Islet of Langerhans (tissue), 1 donor: Measurements from ENCODE around the gene TFR2.

ENCODE experiments used
- FAIRE-seq: peaks from one replicate; lab custom pipeline; 2011; peaks lifted over from hg19 to GRCh38; lab: Jason Lieb, UNC

Gene TFR2

DNA sequence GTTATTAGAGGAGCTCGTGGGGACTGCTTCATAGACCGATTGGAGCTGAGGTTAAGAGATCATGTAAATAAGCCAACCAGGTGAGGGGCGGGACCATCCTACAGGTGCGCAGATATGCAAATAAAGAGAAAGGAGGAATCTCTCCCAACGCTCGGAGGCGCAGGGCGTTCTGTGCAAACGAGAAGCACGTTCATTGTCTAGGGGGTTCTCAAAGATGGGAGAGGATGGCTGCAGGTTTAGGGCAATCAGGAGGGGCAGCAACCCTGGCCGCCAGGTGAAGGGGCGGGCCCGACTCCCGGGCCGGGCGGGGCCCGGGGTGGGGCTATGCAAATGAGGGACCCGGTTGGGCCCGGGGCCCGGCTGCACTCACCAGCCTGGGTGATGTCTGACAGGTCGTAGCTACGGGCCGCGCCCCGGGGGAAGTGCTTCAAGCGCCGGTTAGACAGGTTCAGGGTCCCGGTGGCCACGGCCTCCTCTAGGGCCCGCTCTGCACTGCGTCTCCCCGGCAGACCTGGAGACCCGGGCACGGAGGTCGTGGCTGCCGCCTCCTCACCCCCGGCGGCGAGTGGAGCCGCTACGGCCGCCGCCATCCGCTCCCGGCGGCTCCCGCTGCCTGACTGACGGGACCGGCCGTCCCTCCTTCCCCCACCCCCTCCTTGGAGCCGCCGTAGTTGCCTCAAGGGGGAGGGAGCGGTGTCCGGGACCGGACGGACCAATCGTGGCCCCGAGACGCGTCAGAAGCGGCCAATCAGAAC, 55.7 kb downstream of the TFR2 start, which contains the start of gene LRCH4:
Gene LRCH4, minus strand, starts transcription at position 619 of the 755 bp plus-strand sequence. Its CDS starts 29 bp downstream, at position 590.
- FAIRE-seq: no peak

DNA sequence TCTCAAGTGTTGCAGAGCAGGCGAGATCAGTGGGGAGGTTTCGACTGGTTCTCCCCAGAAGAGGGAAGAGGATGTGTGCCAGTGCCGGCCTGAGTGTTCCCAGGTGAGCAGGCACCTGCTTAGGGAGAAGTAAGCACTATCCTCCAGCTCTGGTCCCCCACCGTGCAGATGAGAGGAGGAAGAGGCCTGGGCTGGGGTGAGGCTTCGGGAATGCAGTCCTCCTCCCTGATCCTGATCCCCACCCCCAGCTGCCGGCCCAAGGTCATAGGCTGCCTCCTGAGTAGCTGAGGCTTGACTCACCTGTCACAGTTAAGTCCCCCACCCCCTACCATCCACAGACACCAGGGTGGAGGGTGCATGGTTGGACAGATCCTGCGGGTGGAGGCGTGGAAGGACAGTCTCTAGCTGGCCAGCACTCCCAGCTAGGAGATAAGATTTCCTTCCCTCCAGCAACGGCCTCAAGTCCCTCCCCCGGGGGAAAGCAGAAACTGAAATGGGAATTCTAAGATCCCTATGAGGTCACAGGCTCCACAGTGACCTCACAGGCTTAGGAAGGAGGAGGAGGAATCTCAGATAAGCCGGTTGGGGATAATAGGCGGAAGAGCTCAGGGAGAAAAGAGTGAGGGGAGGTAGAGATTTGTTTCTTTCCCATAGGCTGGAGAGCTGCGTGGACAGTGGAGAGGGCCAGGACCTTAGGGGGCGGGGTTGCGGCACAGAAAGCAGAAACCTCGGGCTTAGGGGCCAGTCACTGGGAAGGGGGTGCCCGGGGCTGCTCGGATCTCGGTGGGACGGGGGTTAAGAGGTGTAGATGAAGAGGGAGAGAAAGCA, 56.5 kb downstream of the TFR2 start:
- no peak for FAIRE-seq

- FAIRE-seq: no peak
Measured at GRCh38 chr7:100584054-100584682, 57.2 kb downstream of the TFR2 start.

DNA sequence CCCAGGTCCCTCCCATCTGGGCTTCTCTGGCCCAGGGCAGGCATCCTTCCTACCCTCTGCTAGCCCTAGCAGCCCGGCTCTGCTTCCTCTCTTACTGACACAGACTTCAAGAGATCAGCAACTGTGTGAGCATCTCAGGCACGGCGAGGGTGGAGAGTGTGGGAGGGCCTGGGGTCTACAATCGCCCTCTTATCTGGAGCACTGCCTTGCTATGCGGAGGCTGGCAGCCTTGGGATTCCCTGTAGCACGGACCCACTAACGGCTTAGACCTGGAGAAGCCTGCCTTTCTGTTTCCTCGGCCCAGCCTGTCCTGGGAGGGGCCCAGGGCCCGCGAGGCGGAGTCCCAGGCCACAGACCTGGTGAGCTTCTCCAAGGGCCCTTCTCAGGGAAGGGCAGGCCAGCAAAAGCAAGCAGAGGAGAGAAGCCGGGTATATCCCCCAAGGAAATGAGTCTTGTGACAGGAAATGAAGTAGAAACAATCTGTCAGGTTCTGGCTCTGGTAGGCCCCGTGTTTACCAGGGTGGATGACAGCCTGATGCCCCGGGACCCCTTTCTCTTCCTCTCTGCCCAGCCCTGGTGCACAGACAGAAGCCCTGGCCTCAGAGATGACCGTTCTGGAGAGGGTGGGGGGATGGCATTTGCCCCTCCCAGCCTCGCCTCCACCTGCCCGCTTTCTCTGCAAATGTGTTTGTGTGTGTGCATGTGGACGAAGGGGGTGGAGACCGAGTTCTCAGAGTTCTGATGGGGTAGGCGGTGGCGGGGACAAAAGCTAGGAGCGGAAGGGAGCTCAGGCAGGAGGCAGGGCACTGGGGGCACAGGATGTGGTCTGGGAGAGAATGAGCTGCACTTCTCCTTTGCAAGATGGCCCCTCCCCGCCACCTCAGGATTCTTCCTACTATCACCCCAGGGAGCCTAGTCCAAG, 58.0 kb downstream of the TFR2 start:
- FAIRE-seq: no peak

DNA sequence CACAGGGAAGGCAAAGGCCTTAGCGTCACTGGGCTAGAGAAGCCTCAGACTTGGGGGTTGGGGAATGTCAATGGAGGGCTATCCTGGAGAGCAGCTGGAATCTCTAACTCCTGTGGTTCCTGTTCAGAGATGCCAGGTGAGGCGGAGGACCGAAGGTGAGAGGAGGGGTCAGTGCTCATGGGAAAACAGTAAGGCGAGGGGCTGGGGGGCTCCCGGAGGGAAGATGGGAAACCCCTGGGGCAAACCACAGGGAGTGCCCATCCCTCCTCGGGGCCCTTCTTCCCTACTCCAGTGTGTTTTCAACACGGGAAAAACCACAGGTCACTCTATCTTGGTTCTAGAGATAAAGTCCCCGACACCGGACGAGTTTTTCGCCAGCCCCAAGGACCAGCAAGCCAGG, 58.7 kb downstream of the TFR2 start:
- no peak for FAIRE-seq

- FAIRE-seq: no peak
Measured at GRCh38 chr7:100582041-100582579, 59.2 kb downstream of the TFR2 start.

GRCh38 chr7:100580466-100581283, 60.7 kb downstream of the TFR2 start:
- no peak for FAIRE-seq

DNA sequence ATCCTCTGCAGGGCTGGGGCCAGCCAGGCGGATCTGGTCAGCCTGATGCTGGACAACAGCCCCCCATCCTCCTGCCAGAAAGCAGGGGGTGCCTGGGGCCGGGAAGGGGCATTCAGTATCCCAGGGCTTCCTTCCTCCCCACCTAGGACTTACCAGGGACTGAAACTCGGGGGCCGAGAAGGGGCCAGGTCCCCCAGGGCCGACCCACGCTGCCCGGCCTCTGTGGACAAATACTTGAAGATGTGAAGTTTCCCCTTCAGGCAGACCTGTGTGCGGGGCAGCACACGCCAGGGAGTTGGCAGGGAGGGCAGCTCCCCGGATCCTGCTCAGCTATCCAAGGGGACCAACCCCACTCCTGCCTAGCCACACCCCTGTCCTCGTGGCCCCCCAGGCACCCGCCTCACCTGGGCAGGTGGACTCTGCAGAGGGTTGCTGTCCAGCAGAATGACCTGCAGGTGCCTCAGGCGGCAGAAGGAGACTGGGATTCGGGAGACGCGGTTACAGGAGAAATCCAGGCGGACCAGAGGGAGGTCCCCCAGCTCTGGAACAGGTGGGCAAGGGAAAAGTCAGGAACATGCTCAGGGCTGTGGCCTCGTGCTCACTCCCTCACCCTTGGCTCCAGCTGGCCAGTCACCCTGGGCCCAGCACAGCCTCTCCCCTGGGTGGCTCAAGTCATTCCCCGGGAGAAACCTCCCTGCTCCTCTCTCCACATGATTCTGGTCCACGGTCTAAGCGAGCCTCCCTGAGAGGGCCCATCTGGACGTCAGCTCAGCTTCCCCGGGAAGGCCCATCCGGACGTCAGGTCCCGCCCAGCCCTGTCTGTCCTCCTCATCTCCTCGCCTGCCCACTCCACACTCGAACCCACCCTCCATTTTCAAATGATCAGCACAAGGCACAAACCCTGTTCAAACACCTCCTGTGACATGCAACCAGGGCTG, 62.8 kb downstream of the TFR2 start:
- FAIRE-seq: no peak

GRCh38 chr7:100577507-100577906, 63.8 kb downstream of the TFR2 start:
- no peak for FAIRE-seq

DNA sequence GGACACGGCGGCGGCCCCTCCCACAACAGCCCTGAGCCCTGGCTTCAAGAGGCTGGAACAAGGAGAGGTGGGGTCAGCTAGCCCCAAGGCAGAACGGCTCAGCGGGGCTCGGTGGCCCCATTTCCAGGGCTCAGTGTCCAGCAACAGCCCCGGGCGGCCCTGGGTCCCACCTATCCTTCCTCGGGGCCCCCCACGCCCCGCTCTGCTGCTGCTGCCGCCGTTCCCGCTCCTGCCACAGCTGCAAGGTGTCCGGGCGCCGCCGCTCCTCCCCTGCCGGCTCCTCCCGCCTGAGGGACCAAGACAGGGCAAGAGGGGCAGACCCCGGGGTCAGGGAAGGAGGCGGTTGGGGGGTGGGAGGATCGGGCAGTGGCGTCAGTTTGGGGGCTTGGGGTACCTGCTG, 64.2 kb downstream of the TFR2 start:
- FAIRE-seq: no peak

DNA sequence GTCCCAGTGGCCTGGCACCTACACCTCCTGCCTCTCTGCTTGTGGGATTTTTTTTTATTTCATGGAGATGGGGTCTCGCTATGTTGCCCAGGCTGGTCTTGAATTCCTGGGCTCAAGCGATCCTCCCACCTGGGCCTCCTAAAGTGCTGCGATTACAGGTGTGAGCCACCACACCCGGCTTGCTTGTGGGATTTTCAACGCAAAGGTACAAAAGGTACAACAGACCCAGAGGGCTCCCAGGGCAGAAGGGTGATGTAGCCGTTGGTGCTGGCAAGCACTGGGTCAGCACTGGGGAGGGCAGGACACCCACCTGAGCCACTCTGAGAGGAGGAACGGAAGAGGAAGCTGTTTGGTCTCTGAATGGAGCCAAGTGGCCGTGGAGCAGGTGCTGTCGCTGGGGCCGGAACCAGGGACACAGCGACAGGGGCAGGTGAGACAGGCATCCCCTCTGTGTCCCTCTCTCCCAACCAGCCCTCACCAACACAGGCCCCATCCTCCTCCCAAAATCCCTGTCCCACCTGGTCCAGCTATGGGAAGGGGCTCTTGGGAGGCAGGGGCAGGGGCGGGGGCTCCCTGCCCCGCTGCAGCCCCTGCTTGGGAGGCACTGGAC, 64.9 kb downstream of the TFR2 start:
- FAIRE-seq: no peak

GRCh38 chr7:100575746-100576383, 65.5 kb downstream of the TFR2 start:
- FAIRE-seq: no peak

DNA sequence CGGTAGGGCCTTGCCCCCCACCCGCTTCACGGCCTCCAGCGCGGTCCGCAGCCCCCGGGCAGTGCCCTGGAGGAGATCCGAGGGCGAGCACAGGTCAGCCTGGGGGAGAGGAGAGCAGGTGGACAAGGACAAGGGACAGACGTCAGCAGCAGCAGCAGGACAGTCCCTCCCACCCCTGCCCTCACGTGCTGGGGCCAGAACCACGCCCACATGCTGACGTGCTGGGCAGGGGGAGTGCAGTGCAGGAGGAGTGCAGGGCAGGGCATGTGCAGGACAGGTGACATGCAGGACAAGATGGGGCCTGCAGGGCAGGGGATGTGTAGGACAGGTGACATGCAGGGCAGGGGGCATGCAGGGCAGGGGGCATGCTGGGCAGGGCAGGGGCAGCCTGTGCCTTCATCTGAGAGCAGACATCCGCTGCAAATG, 66.1 kb downstream of the TFR2 start:
- FAIRE-seq: no peak

GRCh38 chr7:100574362-100575205, 66.8 kb downstream of the TFR2 start:
- FAIRE-seq: no peak

GRCh38 chr7:100573691-100574361, 67.5 kb downstream of the TFR2 start, which contains the start of gene SAP25:
Gene SAP25 (minus strand): TSS chr7:100573900. CDS start chr7:100573742, 158 bp downstream.
- no peak for FAIRE-seq

- FAIRE-seq: no peak
Measured at GRCh38 chr7:100572949-100573675, 68.2 kb downstream of the TFR2 start.
